AG04450 (cell line): ENCODE measurements around the gene MUC2. TPM values are rescaled to one million over a fixed set of nuclear protein-coding genes. Genes with fewer than 3 reads are reported as not detected.

Experiments
- CTCF ChIA-PET: fragments of 300-600, 350-600 bp; formaldehyde crosslinking; extraction: SDS; loops from one replicate; lab custom pipeline; 2022; ENCODE audit warnings: antibody characterized with exemption, inconsistent platforms; lab: Charles Lee
- POLR2A ChIA-PET: fragments of 350-600 bp; formaldehyde crosslinking; extraction: SDS; loops from one replicate; lab custom pipeline; 2021; ENCODE audit warnings: antibody characterized with exemption, inconsistent platforms; lab: Yijun Ruan, JAX
- DNase-seq: peaks from one replicate; pipeline ENCODE4 v3.0.0-alpha.2; 2011; ENCODE audit warnings: low read depth, low spot score
- H3K27ac ChIP-seq: one replicate; pipeline ENCODE4 v1.5.1; 2012; ENCODE audit warnings: low read depth, low read length, control low read depth
- H3K27me3 ChIP-seq: one replicate; pipeline ENCODE4 v1.6.0; 2012; ENCODE audit warnings: low read length; ENCODE audit not compliant: control insufficient read depth, insufficient read depth
- H3K4me3 ChIP-seq: 2 replicates; pipeline ENCODE4 v1.5.1; 2011; ENCODE audit warnings: mild to moderate bottlenecking, low read depth, low read length, control low read depth
- H3K9me3 ChIP-seq: 2 replicates; pipeline ENCODE4 v1.5.1; 2012; ENCODE audit warnings: low read length; ENCODE audit not compliant: control insufficient read depth, insufficient read depth
- CTCF ChIP-seq: IDR thresholded peaks from 2 replicates; pipeline ENCODE4 v1.5.1; 2011; ENCODE audit warnings: low read depth, low read length, control low read depth, inconsistent platforms
- polyA plus RNA-seq: library from polyadenylated mRNA; depleted of rRNA; stranded (reverse); fragments of >200 nt; gene quantifications from 2 replicates; pipeline ENCODE4 v1.2.3, GENCODE V29; 2011

Gene MUC2
- polyA plus RNA-seq, 1 experiment, result not detected

GRCh38 chr11:1092145-1092670 lies 17.5 kb downstream of the MUC2 start:
- H3K4me3 ChIP-seq, result no peak overlapping the region
- no peak overlapping the region for H3K27ac ChIP-seq
- ChIA-PET POLR2A (no interaction called here), CTCF (interaction anchor here (0.6 kb wide), 1 partner anchor 561 kb away, joined by 4 read pairs; no protein-coding TSS in a partner anchor)
- no peak for DNase-seq
- no peak for TF ChIP-seq CTCF
- H3K27me3 ChIP-seq, result no peaks in the 10 kb centered on the region
- peaks cover 50% of the 10 kb centered on the region for H3K9me3 ChIP-seq

- H3K27ac ChIP-seq, result no peak overlapping the region
- H3K4me3 ChIP-seq, result no peak overlapping the region
- TF ChIP-seq CTCF, result no peak
- CTCF ChIA-PET, result interaction anchor here (0.6 kb wide), 1 partner anchor 560 kb away, joined by 4 read pairs; no protein-coding TSS in a partner anchor
- H3K27me3 ChIP-seq, result no peaks in the 10 kb centered on the region
- POLR2A ChIA-PET, result no interaction called here
- peaks cover 43% of the 10 kb centered on the region for H3K9me3 ChIP-seq
- DNase-seq, result no peak
These were observed 18.2 kb downstream of the MUC2 start for GRCh38 chr11:1092919-1093318.

GRCh38 chr11:1099519-1100355 lies 25.1 kb downstream of the MUC2 start:
- DNase-seq, result no peak
- ChIA-PET POLR2A (no interaction called here), CTCF (no interaction called here)
- Histone ChIP-seq H3K27ac (no peak overlapping the region), H3K9me3 (peaks cover 65% of the 10 kb centered on the region), H3K4me3 (no peak overlapping the region), H3K27me3 (no peaks in the 10 kb centered on the region)
- TF ChIP-seq CTCF, result no peak

GRCh38 chr11:1100417-1101245 lies 26.0 kb downstream of the MUC2 start:
- DNase-seq, result no peak
- no peak overlapping the region for H3K4me3 ChIP-seq
- no peaks in the 10 kb centered on the region for H3K27me3 ChIP-seq
- no peak overlapping the region for H3K27ac ChIP-seq
- H3K9me3 ChIP-seq, result peaks cover 69% of the 10 kb centered on the region
- ChIA-PET POLR2A (no interaction called here), CTCF (no interaction called here)
- no peak for TF ChIP-seq CTCF
